Neural progenitor cell (in vitro differentiated cells): ENCODE measurements around the gene PTHLH. TPM values are rescaled to one million over a fixed set of nuclear protein-coding genes. Genes with fewer than 3 reads are reported as not detected.

Source experiments
- DNase-seq: peaks from one replicate; pipeline ENCODE4 v3.0.0-alpha.2; 2016; ENCODE audit warnings: low spot score
- H2AFZ ChIP-seq: fragments of 200-600 bp; sonication (generic); replicated peaks from 2 replicates; pipeline ENCODE4 v1.6.1; 2016; ENCODE audit warnings: antibody characterized with exemption
- H3F3A ChIP-seq: fragments of 200-600 bp; sonication (generic); 2 replicates; pipeline ENCODE4 v1.6.1; 2016; ENCODE audit warnings: antibody characterized with exemption, low read depth
- H3K27ac ChIP-seq: fragments of 200-600 bp; sonication (generic); 2 replicates; pipeline ENCODE4 v1.5.1; 2016; ENCODE audit warnings: mild to moderate bottlenecking
- H3K27me3 ChIP-seq: fragments of 200-600 bp; sonication (generic); 2 replicates; pipeline ENCODE4 v1.6.1; 2016; ENCODE audit warnings: mild to moderate bottlenecking, moderate library complexity
- H3K36me3 ChIP-seq: fragments of 200-600 bp; sonication (generic); 2 replicates; pipeline ENCODE4 v1.5.1; 2016
- H3K4me1 ChIP-seq: fragments of 200-600 bp; sonication (generic); 2 replicates; pipeline ENCODE4 v1.6.1; 2016; ENCODE audit warnings: mixed run types
- H3K4me2 ChIP-seq: fragments of 200-600 bp; sonication (generic); 2 replicates; pipeline ENCODE4 v1.6.1; 2016
- H3K4me3 ChIP-seq: fragments of 200-600 bp; sonication (generic); 2 replicates; pipeline ENCODE4 v1.5.1; 2016
- H3K79me2 ChIP-seq: fragments of 200-600 bp; sonication (generic); 2 replicates; pipeline ENCODE4 v1.6.1; 2016; ENCODE audit warnings: low read depth
- H3K9ac ChIP-seq: fragments of 200-600 bp; sonication (generic); 2 replicates; pipeline ENCODE4 v1.6.1; 2016
- H3K9me3 ChIP-seq: fragments of 200-600 bp; sonication (generic); 2 replicates; pipeline ENCODE4 v1.5.1; 2016; ENCODE audit warnings: low read depth
- H4K20me1 ChIP-seq: fragments of 200-600 bp; sonication (generic); 2 replicates; pipeline ENCODE4 v1.6.1; 2016; ENCODE audit warnings: low read depth
- H3K27ac Mint-ChIP-seq: 3 replicates; pipeline ENCODE4 v1.8.0; 2021; ENCODE audit warnings: mixed read lengths
- H3K27me3 Mint-ChIP-seq: 2 replicates; pipeline ENCODE4 v1.8.0; 2022; ENCODE audit warnings: low read depth, mild to moderate bottlenecking, inconsistent platforms, moderate library complexity, mixed read lengths; ENCODE audit not compliant: insufficient read depth
- H3K36me3 Mint-ChIP-seq: 3 replicates; pipeline ENCODE4 v1.8.0; 2021; ENCODE audit warnings: mixed read lengths
- H3K4me1 Mint-ChIP-seq: 3 replicates; pipeline ENCODE4 v1.8.0; 2021; ENCODE audit warnings: mixed read lengths
- H3K4me3 Mint-ChIP-seq: 3 replicates; pipeline ENCODE4 v1.8.0; 2021; ENCODE audit warnings: mild to moderate bottlenecking, moderate library complexity, mixed read lengths
- H3K9me3 Mint-ChIP-seq: 3 replicates; pipeline ENCODE4 v1.8.0; 2020; ENCODE audit warnings: mixed read lengths
- CTCF ChIP-seq: fragments of 200-600 bp; sonication (generic); IDR thresholded peaks from 2 replicates; pipeline ENCODE4 v1.5.1; 2017; ENCODE audit warnings: antibody characterized with exemption, mild to moderate bottlenecking
- EZH2 ChIP-seq: fragments of 200-600 bp; sonication (generic); IDR thresholded peaks from 2 replicates; pipeline ENCODE4 v1.6.1; 2017; ENCODE audit warnings: antibody characterized with exemption, mild to moderate bottlenecking, moderate library complexity
- EZH2phosphoT487 ChIP-seq: fragments of 200-600 bp; sonication (generic); IDR thresholded peaks from 2 replicates; pipeline ENCODE4 v1.6.1; 2017; ENCODE audit warnings: antibody characterized with exemption
- total RNA-seq: library from RNA; depleted of rRNA; stranded (reverse); fragments of >200 nt; gene quantifications from 2 replicates; pipeline ENCODE4 v1.2.3, GENCODE V29; 2015; ENCODE audit warnings: low replicate concordance

The PTHLH gene
- total RNA-seq: not detected in 2 replicates

- H3K27me3 ChIP-seq: peaks cover 100% of the 10 kb centered on the region
- H3K4me2 ChIP-seq: peak within 1 kb of the TSS; percentile 80
- no peak within 1 kb of the TSS for H3K27ac ChIP-seq
- no peaks in the 10 kb centered on the region for H3K9me3 ChIP-seq
- no peak for DNase-seq
- no peaks in the 10 kb centered on the region for H3K79me2 ChIP-seq
- no peaks in the 10 kb centered on the region for H3K36me3 Mint-ChIP-seq
- H3F3A ChIP-seq: peaks cover 32% of the 10 kb centered on the region
- H3K27me3 Mint-ChIP-seq: peaks cover 84% of the 10 kb centered on the region
- H3K4me1 Mint-ChIP-seq: peaks cover 32% of the 10 kb centered on the region
- no peak within 1 kb of the TSS for H3K27ac Mint-ChIP-seq
- H3K36me3 ChIP-seq: no peaks in the 10 kb centered on the region
- no peak for TF ChIP-seq EZH2phosphoT487
- TF ChIP-seq EZH2: no peak
- H3K9ac ChIP-seq: no peak within 1 kb of the TSS
- H3K4me3 ChIP-seq: no peak within 1 kb of the TSS
- H3K9me3 Mint-ChIP-seq: peaks cover 2% of the 10 kb centered on the region
- H3K4me1 ChIP-seq: peaks cover 25% of the 10 kb centered on the region
- H2AFZ ChIP-seq: no peak within 1 kb of the TSS
- H4K20me1 ChIP-seq: peaks cover 50% of the 10 kb centered on the region
- peak within 1 kb of the TSS; percentile 87 for H3K4me3 Mint-ChIP-seq
Observed at GRCh38 chr12:27972721-27973120, at the start of gene PTHLH. PTHLH (minus strand) TSS chr12:27972733; CDS start chr12:27969494, 3,239 bp downstream.

- peaks cover 2% of the 10 kb centered on the region for H3K27me3 Mint-ChIP-seq
- Histone ChIP-seq H3K4me3 (no peak overlapping the region), H3K27me3 (no peaks in the 10 kb centered on the region), H3F3A (no peaks in the 10 kb centered on the region), H3K79me2 (no peaks in the 10 kb centered on the region), H2AFZ (no peak overlapping the region), H3K9ac (no peak overlapping the region), H3K4me2 (no peak overlapping the region), H3K4me1 (no peaks in the 10 kb centered on the region), H3K27ac (no peak overlapping the region), H3K36me3 (no peaks in the 10 kb centered on the region), H4K20me1 (no peaks in the 10 kb centered on the region), H3K9me3 (no peaks in the 10 kb centered on the region)
- no peak overlapping the region for H3K4me3 Mint-ChIP-seq
- H3K9me3 Mint-ChIP-seq: peaks cover 2% of the 10 kb centered on the region
- peaks cover 12% of the 10 kb centered on the region for H3K4me1 Mint-ChIP-seq
- H3K27ac Mint-ChIP-seq: no peak overlapping the region
- H3K36me3 Mint-ChIP-seq: no peaks in the 10 kb centered on the region
- TF ChIP-seq EZH2phosphoT487 (no peak), EZH2 (no peak), CTCF (no peak)
- no peak for DNase-seq
Observed at GRCh38 chr12:28021704-28022103, 49.2 kb upstream of the PTHLH start.

- Histone ChIP-seq H3K4me1 (no peaks in the 10 kb centered on the region), H3K27ac (no peak overlapping the region), H3K27me3 (no peaks in the 10 kb centered on the region), H3K79me2 (no peaks in the 10 kb centered on the region), H3K9ac (no peak overlapping the region), H3F3A (no peaks in the 10 kb centered on the region), H4K20me1 (no peaks in the 10 kb centered on the region), H3K36me3 (no peaks in the 10 kb centered on the region), H3K4me2 (no peak overlapping the region), H3K9me3 (no peaks in the 10 kb centered on the region), H3K4me3 (no peak overlapping the region), H2AFZ (no peak overlapping the region)
- Mint-ChIP-seq H3K36me3 (no peaks in the 10 kb centered on the region), H3K9me3 (no peaks in the 10 kb centered on the region), H3K27ac (no peak overlapping the region), H3K4me1 (peaks cover 6% of the 10 kb centered on the region), H3K27me3 (no peaks in the 10 kb centered on the region), H3K4me3 (no peak overlapping the region)
- no peak for DNase-seq
- TF ChIP-seq EZH2: no peak
- no peak for TF ChIP-seq EZH2phosphoT487
- no peak for TF ChIP-seq CTCF
Observed at GRCh38 chr12:28017873-28018255, 45.3 kb upstream of the PTHLH start.

- H3K9me3 Mint-ChIP-seq: no peaks in the 10 kb centered on the region
- no peaks in the 10 kb centered on the region for H3K79me2 ChIP-seq
- no peak overlapping the region for H3K4me3 ChIP-seq
- H3K27ac ChIP-seq: no peak overlapping the region
- no peak overlapping the region for H3K27ac Mint-ChIP-seq
- no peaks in the 10 kb centered on the region for H3K27me3 ChIP-seq
- no peaks in the 10 kb centered on the region for H4K20me1 ChIP-seq
- no peaks in the 10 kb centered on the region for H3K36me3 ChIP-seq
- H3F3A ChIP-seq: no peaks in the 10 kb centered on the region
- no peak overlapping the region for H3K9ac ChIP-seq
- H2AFZ ChIP-seq: no peak overlapping the region
- H3K4me1 Mint-ChIP-seq: peaks cover 6% of the 10 kb centered on the region
- H3K27me3 Mint-ChIP-seq: no peaks in the 10 kb centered on the region
- DNase-seq: no peak
- no peaks in the 10 kb centered on the region for H3K36me3 Mint-ChIP-seq
- H3K9me3 ChIP-seq: no peaks in the 10 kb centered on the region
- TF ChIP-seq EZH2phosphoT487 (no peak), CTCF (no peak), EZH2 (no peak)
- H3K4me2 ChIP-seq: no peak overlapping the region
- no peaks in the 10 kb centered on the region for H3K4me1 ChIP-seq
- no peak overlapping the region for H3K4me3 Mint-ChIP-seq
Observed at GRCh38 chr12:28017126-28017872, 44.8 kb upstream of the PTHLH start.
